Transverse colon (tissue), 4 donors: ENCODE measurements around the gene HSPA1B. TPM values are rescaled to one million over a fixed set of nuclear protein-coding genes. Genes with fewer than 3 reads are reported as not detected.
"Not testable (repeated sequence)": the region's sequence is repeated elsewhere in the genome, so short reads cannot be mapped to it uniquely, and the experiment has no call there.

Experiments used
- DNase-seq: peaks from one replicate; pipeline ENCODE4 v3.0.0-alpha.2; 2019
- H3K27ac ChIP-seq, 4 donors: fragments of 200-600 bp; sonication (generic); 2 replicates each; pipeline ENCODE4 v1.5.1; 2016 to 2018; ENCODE audit warnings: inconsistent platforms in 4 of 4
- H3K27me3 ChIP-seq: fragments of 200-600 bp; sonication (generic); 2 replicates; pipeline ENCODE4 v1.5.1; 2017; ENCODE audit warnings: inconsistent platforms
- H3K36me3 ChIP-seq, 4 donors: fragments of 200-600 bp; sonication (generic); 2 replicates each; pipeline ENCODE4 v1.5.1; 2017 to 2019; ENCODE audit warnings: inconsistent platforms in 4 of 4
- H3K4me1 ChIP-seq, 4 donors: fragments of 200-600 bp; sonication (generic); 2 replicates each; pipeline ENCODE4 v1.5.1; 2017 to 2020; ENCODE audit warnings: inconsistent platforms in 4 of 4
- H3K4me3 ChIP-seq, 4 donors: fragments of 200-600 bp; sonication (generic); 1 replicate in 1 of 4; 2 replicates in 3 of 4; pipeline versions ENCODE4 v1.5.1 to v1.6.1; 2017 to 2019; ENCODE audit warnings: inconsistent platforms in 4 of 4
- H3K9me3 ChIP-seq, 2 donors: fragments of 200-600 bp; sonication (generic); 2 replicates each; pipeline ENCODE4 v1.5.1; 2017 to 2019; ENCODE audit warnings: inconsistent platforms in 2 of 2
- CTCF ChIP-seq, 5 experiments: fragments of 200-600 bp in 3 of 5; fragments of 450-650 bp in 2 of 5; sonication (generic) in 3 of 5; IDR thresholded peaks; 1 replicate in 2 of 5; 2 replicates in 3 of 5; pipeline ENCODE4 v1.5.1; 2016 to 2017; ENCODE audit warnings: antibody characterized with exemption in 5 of 5, inconsistent platforms in 3 of 5, mild to moderate bottlenecking in 2 of 5, moderate library complexity in 1 of 5
- EP300 ChIP-seq: sonication (generic); formaldehyde crosslinking; IDR thresholded peaks from one replicate; pipeline ENCODE4 v1.6.1; 2017; ENCODE audit warnings: antibody characterized with exemption, low read depth
- POLR2A ChIP-seq: fragments of 450-650 bp; IDR thresholded peaks from one replicate; pipeline ENCODE4 v1.6.1; 2016; ENCODE audit warnings: antibody characterized with exemption, mild to moderate bottlenecking, moderate library complexity
- POLR2AphosphoS5 ChIP-seq, 3 donors: sonication (generic); formaldehyde crosslinking; IDR thresholded peaks; one replicate each; pipeline ENCODE4 v1.6.1; 2016; ENCODE audit warnings: antibody characterized with exemption in 3 of 3
- WGBS, 2 donors: methylation state at CpG; one replicate each; pipeline ENCODE4 v1.1.5; 2018; ENCODE audit warnings: low coverage in 1 of 2; 5-methylcytosine and 5-hydroxymethylcytosine counted together
- in situ Hi-C, 4 donors: fragments of 200-750 bp; cut with MboI; loops; one replicate each; pipeline versions ENCODE4 v1.15.0 to v1.15.1; 2017; ENCODE audit warnings: low sequenced_read_pairs in 3 of 4, low pct_ligation_motif_present in 1 of 4, low pct_unique_long_range_greater_than_20kb in 1 of 4
- intact Hi-C: fragments of 100-400 bp; cut with DNase I; formaldehyde crosslinking; loops from one replicate; pipeline ENCODE4 v1.15.1; 2023; ENCODE audit warnings: low total_unique reads
- total RNA-seq, 4 donors: library from RNA; depleted of rRNA; stranded (reverse); fragments of >200 nt; gene quantifications; one replicate each; pipeline ENCODE4 v1.1.0, GENCODE V29; 2016

Gene HSPA1B
- total RNA-seq, 4 donors from 2014 or later, result 104 to 471 (median 278) TPM

GRCh38 chr6:31813465-31813849 is 14.1 kb upstream of the HSPA1B start:
- Histone ChIP-seq H3K4me3 (peak overlapping the region in 1 of 4 donors; percentile 65), H3K27me3 (no peaks in the 10 kb centered on the region), H3K36me3 (no peaks in the 10 kb centered on the region), H3K4me1 (peaks cover 12 to 27% (median 24%) of the 10 kb centered on the region in 4 donors), H3K9me3 (no peaks in the 10 kb centered on the region), H3K27ac (peak overlapping the region; percentile 96 to 99 (median 98))
- 83 to 92% methylated on average over 2 to 7 of the region's 7 CpGs for WGBS, 2 donors
- in situ Hi-C loops (no loop called here), intact Hi-C loops (no loop called here)
- TF ChIP-seq CTCF (IDR thresholded peaks at IDR 0.05) (no peak), POLR2AphosphoS5 (IDR thresholded peaks at IDR 0.05) (no peak), POLR2A (no peak), EP300 (no peak)
- DNase-seq, result no peak

- Histone ChIP-seq H3K4me3 (peak overlapping the region; percentile 26 to 65 (median 38)), H3K27me3 (no peaks in the 10 kb centered on the region), H3K4me1 (peaks cover 15 to 39% (median 35%) of the 10 kb centered on the region in 4 donors), H3K27ac (peak overlapping the region; percentile 96 to 99 (median 98)), H3K9me3 (no peaks in the 10 kb centered on the region), H3K36me3 (no peaks in the 10 kb centered on the region)
- no peak for TF ChIP-seq EP300
- peak; percentile 62 for TF ChIP-seq POLR2A
- no peak for TF ChIP-seq CTCF (IDR thresholded peaks at IDR 0.05)
- TF ChIP-seq POLR2AphosphoS5 (IDR thresholded peaks at IDR 0.05), result peak; percentile 90 to 95 (median 93)
- intact Hi-C loops (no loop called here), in situ Hi-C loops (no loop called here)
- WGBS, 2 donors, result 1% methylated on average over 13 of the region's 13 CpGs; no CpG with 5 or more reads in 1 of the 2 donors
- peak; percentile 96 for DNase-seq
Observed at GRCh38 chr6:31814677-31815024, 12.9 kb upstream of the HSPA1B start.

- H3K27me3 ChIP-seq, result no peaks in the 10 kb centered on the region
- no peaks in the 10 kb centered on the region for H3K9me3 ChIP-seq
- peaks cover 15 to 45% (median 40%) of the 10 kb centered on the region in 4 donors for H3K4me1 ChIP-seq
- peak; percentile 99 for TF ChIP-seq POLR2A
- no peak for TF ChIP-seq CTCF (IDR thresholded peaks at IDR 0.05)
- peak; percentile 100 for TF ChIP-seq POLR2AphosphoS5 (IDR thresholded peaks at IDR 0.05)
- peak within 1 kb of the TSS; percentile 96 to 99 (median 98) for H3K27ac ChIP-seq
- H3K4me3 ChIP-seq, result peak within 1 kb of the TSS; percentile 34 to 65 (median 44)
- intact Hi-C loops (no loop called here), in situ Hi-C loops (no loop called here)
- WGBS, 2 donors, result 6% methylated on average over 44 of the region's 56 CpGs; no CpG with 5 or more reads in 1 of the 2 donors
- DNase-seq, result peak; percentile 96
- no peaks in the 10 kb centered on the region for H3K36me3 ChIP-seq
Observed at GRCh38 chr6:31815025-31815838, 12.3 kb upstream of the HSPA1B start, which contains the start of the genes HSPA1A and HSPA1L. HSPA1A (plus strand) TSS chr6:31815543; CDS start chr6:31815757, 214 bp downstream. HSPA1L (minus strand) TSS chr6:31815283; CDS start chr6:31811972, 3,311 bp downstream.

- WGBS, 2 donors, result 48 to 66% methylated on average over 2 to 19 of the region's 37 CpGs
- H3K9me3 ChIP-seq, H3K27me3 ChIP-seq, H3K36me3 ChIP-seq, DNase-seq, in situ Hi-C loops, intact Hi-C loops: not testable (repeated sequence)
- Histone ChIP-seq H3K4me1 (peaks cover 15 to 62% (median 58%) of the 10 kb centered on the region in 4 donors), H3K27ac (peak overlapping the region; percentile 95 to 98 (median 96)), H3K4me3 (peak overlapping the region in 3 of 4 donors; percentile 21 to 46 (median 40))
Observed at GRCh38 chr6:31817133-31817928, 10.2 kb upstream of the HSPA1B start.
